GM21723 (cell line): ENCODE measurements around the gene PKLR.
A peak's percentile ranks its signal among the peaks of the same experiment; 100 is the strongest.
"Not testable (repeated sequence)": the region's sequence is repeated elsewhere in the genome, so short reads cannot be mapped to it uniquely, and the experiment has no call there.

Experiments
- ATAC-seq: cut with Tn5 transposase; IDR thresholded peaks from one replicate; pipeline ENCODE4 v1.9.1; 2021; ENCODE audit warnings: mild to moderate bottlenecking, moderate library complexity; ENCODE audit not compliant: unreplicated experiment

Gene PKLR

DNA sequence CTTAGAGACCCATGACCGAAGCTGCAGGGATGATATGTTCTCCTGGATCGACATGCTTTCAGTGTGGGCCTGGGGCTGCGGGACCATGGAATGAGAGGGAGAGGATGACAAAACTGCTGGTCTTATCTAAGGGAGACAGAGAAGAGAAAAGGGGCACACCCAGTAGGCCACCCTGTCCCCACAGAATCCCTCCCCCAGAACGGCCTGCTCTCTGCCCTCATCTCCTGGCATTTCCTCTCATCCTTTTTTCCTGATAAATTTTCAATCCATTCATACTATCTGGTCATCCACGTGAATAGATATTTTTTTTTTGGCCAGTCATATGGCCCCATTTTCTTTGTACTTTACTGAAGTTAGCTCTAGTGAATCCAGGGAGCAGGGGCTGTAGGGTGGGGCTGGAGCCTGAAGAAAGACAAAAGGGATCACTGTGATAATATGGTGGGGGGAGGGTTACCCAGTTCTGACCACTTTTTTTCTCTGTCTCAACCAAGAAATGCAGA lies at the start of gene PKLR:
Gene PKLR (minus strand): TSS at position 97 of the 500 bp plus-strand sequence. CDS start 43 bp downstream, at position 54.
- ATAC-seq, result no peak

- no peak for ATAC-seq
These were observed 41.6 kb upstream of the PKLR start for GRCh38 chr1:155342842-155343241.

DNA sequence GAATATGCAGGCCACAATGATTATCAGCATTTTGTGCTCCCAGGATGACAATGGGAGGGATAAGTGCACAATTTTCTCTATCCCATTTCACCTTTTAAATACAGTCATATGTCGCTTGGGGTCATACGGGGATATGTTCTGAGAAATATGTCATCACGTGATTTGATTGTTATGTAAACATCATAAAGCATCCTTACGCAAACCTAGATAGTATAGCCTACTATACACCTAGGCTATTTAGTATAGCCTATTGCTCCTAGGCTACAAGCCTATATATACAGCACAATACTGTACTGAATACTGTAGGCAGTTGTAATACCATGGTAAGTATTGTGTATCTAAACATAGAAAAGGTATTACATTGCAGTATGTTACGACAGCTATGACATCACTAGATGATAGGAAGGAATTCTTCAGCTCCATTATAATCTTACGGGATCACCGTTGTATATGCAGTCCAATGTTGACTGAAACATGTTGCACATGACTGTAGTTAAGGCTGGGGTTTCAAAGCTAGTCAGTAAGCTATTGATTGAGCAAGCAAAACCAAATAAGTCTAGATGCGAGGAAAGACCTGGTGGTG lies 38.4 kb upstream of the PKLR start:
- ATAC-seq, result no peak

- ATAC-seq, result no peak
These were observed 33.7 kb upstream of the PKLR start for GRCh38 chr1:155334962-155335361.

GRCh38 chr1:155329980-155330598 lies 28.9 kb upstream of the PKLR start:
- ATAC-seq, result no peak

GRCh38 chr1:155328856-155329255 lies 27.6 kb upstream of the PKLR start:
- ATAC-seq, result not testable (repeated sequence)

DNA sequence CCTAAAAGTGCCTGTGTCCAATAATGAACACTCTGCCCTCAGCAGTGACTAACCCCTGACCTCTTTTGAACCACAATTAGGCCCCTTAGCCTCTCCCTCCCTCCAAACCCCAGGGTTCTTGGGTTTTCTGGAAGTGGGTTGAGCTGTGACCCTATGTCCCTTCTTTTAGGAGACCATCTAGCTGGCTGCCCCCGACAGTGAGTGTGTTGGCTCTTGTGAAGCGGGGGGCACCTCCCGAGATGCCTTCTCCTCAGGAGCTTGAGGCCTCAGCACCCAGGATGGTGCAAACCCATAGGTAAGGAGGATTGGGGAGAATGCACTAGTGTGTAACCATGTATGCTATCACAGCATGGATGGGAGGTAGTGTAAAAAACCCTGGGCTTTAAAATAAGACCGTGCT lies 26.7 kb upstream of the PKLR start:
- ATAC-seq, result no peak

GRCh38 chr1:155326631-155327037 lies 25.4 kb upstream of the PKLR start:
- no peak for ATAC-seq

- ATAC-seq, result no peak
These were observed 24.8 kb upstream of the PKLR start for GRCh38 chr1:155326020-155326526.

- no peak for ATAC-seq
These were observed 24.3 kb upstream of the PKLR start for GRCh38 chr1:155325603-155325893.

DNA sequence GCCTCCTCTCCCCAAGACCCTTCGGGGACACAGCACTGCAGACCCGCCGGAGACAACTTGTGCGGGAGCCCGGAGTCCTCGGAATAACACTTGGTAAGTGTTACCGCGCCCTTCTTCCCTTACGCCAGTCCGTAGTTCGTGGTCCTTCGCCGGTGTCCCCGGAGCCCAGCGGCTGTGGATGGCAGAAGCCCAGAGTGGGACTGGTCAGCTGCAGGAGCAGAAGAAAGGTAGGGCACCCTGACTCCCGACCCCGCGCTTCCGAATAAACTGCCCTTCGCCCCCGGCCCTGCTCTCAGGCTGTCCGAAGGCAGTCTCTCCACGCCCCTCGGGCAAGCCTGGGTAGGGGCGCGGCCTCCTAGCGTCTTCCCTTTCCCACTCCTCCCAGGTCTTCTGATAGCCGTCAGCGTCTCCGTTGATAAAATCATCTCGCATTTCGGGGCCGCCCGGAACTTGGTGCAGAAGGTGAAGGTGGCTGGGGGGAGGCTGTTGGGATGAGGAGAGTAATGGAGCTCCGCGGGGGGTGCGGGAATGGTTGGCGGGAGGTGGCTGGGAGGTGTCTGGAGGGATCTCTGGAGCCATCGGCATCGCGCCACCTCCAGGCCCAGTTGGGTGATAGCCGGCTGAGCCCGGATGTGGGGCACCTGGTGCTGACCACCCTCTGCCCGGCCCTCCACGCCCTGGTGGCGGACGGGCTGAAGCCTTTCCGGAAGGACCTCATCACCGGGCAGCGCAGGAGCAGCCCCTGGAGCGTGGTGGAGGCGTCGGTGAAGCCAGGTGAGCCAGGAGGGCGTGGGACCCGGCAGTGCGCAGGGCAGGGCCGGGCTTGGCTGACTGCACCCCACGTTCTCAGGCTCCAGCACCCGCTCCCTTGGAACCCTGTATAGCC lies 23.7 kb upstream of the PKLR start:
- ATAC-seq, result no peak

- ATAC-seq, result peak; percentile 70
These were observed 22.9 kb upstream of the PKLR start for GRCh38 chr1:155324037-155324716.

- ATAC-seq, result peak; percentile 44
These were observed 22.4 kb upstream of the PKLR start for GRCh38 chr1:155323729-155324036.

DNA sequence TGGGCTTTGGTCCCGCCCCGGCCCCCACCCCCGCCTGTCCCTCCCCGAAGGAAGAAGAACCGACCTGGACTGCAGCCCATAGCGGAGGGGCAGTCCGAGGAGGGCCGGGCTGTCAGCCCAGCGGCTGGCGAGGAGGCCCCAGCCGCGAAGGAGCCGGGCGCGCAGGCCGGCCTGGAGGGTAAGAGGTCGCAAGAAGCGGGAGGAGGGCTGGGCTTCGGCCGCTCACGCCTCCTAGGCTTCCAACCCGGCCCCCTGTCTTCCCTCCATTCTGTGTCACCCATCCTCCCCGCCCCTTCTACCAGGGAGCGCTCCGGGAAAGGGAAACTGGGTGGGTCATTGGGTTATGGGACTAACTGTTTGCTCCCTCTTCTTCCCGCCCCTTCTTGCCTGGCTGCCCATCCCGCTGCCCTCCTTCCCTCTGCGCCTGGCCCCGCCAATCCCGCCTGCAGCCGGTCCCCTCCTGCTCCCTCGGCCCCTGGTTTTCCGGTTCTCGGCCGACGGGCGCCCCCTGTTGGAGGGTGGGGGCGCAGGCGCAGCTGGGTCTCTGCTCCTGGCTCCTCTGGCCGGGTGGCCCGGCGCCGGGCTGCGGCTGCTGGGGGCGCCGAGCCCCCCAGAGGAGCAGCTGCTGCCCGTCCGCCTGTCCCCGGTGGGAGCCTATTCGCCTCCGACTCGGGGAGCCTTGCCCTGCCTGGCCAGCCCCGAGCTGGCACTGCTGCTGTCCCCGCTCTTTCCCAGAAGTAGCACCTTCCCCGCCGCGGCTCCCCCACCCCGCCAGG lies 21.9 kb upstream of the PKLR start:
- peak; percentile 40 for ATAC-seq

GRCh38 chr1:155322571-155322952 lies 21.3 kb upstream of the PKLR start:
- ATAC-seq, result no peak

- ATAC-seq, result no peak
These were observed 20.6 kb upstream of the PKLR start for GRCh38 chr1:155321639-155322503.

DNA sequence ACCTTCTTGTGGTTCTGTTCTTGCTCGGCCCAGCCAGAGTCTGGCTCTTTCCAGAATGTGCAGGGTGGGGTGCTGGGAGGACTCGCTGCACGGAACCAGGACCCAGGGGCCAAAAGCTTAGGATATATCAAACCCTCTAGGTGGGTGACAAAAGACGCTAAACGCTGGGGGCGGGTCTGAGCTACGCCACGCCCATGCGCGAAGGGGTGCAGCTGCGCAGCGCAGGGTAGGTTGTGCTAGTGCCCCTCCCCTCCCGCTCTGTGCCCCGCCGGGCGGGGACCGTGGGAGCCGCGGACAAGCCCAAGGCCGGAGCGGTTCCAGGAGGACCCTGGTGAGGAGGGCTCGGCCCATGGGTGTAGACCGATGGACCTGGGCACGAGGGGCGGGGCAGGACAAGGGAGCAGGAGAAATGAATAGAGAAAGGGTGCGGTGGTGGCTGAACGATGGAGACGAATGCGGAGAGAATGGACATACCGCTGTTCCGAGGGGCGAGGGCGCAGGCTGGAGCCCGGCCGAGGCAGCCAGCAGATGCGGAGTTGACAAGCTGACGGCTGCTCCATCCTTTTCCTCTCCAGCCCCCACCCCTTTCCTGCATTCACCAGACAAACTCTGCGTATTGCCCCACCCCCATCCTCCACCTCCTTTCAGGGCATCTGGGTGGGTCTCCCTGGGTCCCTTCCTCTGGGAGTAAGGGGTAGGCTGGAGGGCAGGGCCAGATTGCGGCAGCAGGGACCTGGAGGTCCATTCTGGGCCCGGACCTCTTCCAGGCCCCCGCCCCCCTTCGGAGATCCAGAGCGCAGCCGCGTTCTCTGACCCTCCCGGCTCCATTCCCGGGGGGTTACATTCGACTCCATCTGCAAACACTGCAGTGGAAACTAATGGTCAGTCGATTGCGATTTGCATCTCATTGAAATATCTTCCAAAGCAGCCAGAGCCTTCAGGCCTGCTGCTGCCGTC lies 19.7 kb upstream of the PKLR start, which contains the start of gene RUSC1:
Gene RUSC1 (plus strand): TSS at position 234 of the 957 bp plus-strand sequence. CDS start 880 bp downstream, outside the sequence.
- no peak for ATAC-seq

DNA sequence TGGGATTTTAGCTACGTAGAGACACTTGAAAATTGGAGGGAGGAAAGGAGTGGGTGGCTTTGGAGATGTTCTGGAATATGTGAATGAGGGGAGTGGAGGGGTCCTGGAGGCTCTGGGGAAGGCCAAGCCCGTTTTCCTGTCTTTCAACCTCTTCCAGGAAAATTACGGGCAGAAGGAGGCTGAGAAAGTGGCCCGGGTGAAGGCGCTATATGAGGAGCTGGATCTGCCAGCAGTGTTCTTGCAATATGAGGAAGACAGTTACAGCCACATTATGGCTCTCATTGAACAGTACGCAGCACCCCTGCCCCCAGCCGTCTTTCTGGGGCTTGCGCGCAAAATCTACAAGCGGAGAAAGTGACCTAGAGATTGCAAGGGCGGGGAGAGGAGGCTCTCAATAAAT lies 19.0 kb upstream of the PKLR start:
- ATAC-seq, result no peak
